GM19240 (cell line): ENCODE results near the gene CEBPE.
"Not testable (repeated sequence)": the region's sequence is repeated elsewhere in the genome, so short reads cannot be mapped to it uniquely, and the experiment has no call there.

Experiments used
- DNase-seq: peaks from one replicate; pipeline ENCODE4 v3.0.0; 2011; ENCODE audit warnings: low spot score; ENCODE audit not compliant: insufficient read length

The CEBPE gene

GRCh38 chr14:23122086-23122485 lies 3.0 kb upstream of the CEBPE start:
- DNase-seq, result no peak

- DNase-seq, result peak; percentile 51
These were observed 2.3 kb upstream of the CEBPE start for GRCh38 chr14:23121361-23121771.

GRCh38 chr14:23120541-23121251 lies 1.6 kb upstream of the CEBPE start:
- DNase-seq, result peak; percentile 95

- no peak for DNase-seq
These were observed 590 bp upstream of the CEBPE start for GRCh38 chr14:23119363-23120327.

GRCh38 chr14:23117371-23118020 lies 1.6 kb downstream of the CEBPE start:
- DNase-seq, result no peak

- no peak for DNase-seq
These were observed 3.1 kb downstream of the CEBPE start for GRCh38 chr14:23115918-23116317.

- DNase-seq, result no peak
These were observed 3.9 kb downstream of the CEBPE start for GRCh38 chr14:23115039-23115731.

GRCh38 chr14:23114669-23115038 lies 4.4 kb downstream of the CEBPE start:
- DNase-seq, result no peak

GRCh38 chr14:23114120-23114458 lies 5.0 kb downstream of the CEBPE start:
- no peak for DNase-seq

- DNase-seq, result no peak
These were observed 5.5 kb downstream of the CEBPE start for GRCh38 chr14:23113431-23114119.

- no peak for DNase-seq
These were observed 6.5 kb downstream of the CEBPE start for GRCh38 chr14:23112359-23113178.

- no peak for DNase-seq
These were observed 8.3 kb downstream of the CEBPE start for GRCh38 chr14:23110579-23111365.

- DNase-seq, result no peak
These were observed 9.3 kb downstream of the CEBPE start for GRCh38 chr14:23109769-23110168.

GRCh38 chr14:23108169-23108568 lies 10.9 kb downstream of the CEBPE start:
- DNase-seq, result not testable (repeated sequence)

GRCh38 chr14:23107620-23108019 lies 11.4 kb downstream of the CEBPE start:
- DNase-seq, result not testable (repeated sequence)

- no peak for DNase-seq
These were observed 12.4 kb downstream of the CEBPE start for GRCh38 chr14:23106747-23107045.

GRCh38 chr14:23105348-23105824 lies 13.7 kb downstream of the CEBPE start:
- no peak for DNase-seq

GRCh38 chr14:23104591-23105347 lies 14.3 kb downstream of the CEBPE start, which contains the start of gene CIROP:
CIROP (minus strand) TSS chr14:23104989; CDS start chr14:23104920, 69 bp downstream.
- DNase-seq, result no peak
